ENCODE data around the gene USF1. TPM values are rescaled to one million over a fixed set of nuclear protein-coding genes. Genes with fewer than 3 reads are reported as not detected.

USF1 gene
- total RNA-seq, 1 experiment from 2014 or later = 68.1 TPM

DNA sequence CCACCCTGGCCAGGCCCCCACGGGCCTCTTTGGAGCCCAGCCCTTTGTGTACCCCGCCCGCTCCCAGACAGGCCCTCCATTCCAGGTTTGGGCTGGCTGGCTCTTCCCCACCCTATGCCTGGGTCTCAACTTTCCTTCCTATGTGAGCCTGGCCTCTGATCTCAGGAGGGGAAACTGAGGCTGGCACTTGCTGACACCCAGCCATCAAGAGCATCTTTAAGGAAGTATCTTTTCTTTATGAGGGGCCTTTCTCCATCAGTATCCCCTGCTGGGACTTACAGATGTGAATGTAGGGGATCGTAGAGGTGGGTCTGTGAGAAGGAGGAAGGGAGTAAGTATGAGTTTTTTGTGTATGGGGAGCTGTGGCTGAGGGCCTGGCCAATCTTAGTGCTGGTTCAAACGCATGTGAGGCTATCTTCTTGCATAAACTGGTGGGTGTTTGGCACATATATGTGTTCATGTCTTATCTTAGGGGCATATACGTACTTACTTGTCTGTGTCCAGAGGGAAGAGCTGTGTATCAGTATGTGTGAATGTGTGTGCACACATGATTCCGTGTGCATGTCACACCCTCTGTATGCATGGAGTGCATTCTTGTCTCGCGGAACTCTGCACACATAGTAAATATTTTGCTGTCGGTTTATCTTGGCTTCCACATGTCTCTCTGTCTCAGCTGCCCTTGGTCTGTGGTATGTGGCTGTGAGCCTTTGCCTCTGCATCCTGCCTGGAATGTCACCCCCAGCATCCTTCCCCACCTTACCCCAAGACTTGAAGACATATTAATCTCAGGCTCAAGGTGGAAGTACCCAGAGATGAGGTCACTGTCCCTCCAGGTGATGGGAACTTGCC, 38.2 kb upstream of the USF1 start:
- no peak overlapping the region for H3K4me3 ChIP-seq
- H3K27ac ChIP-seq = no peak overlapping the region
- no peak for DNase-seq (ENCODE audit: low read depth in 1 of 2, low spot score in 2 of 2)
- peaks cover 36% of the 10 kb centered on the region for H3K4me1 ChIP-seq (replicated peaks)
- H3K36me3 ChIP-seq = no peaks in the 10 kb centered on the region
- H3K9me3 ChIP-seq (replicated peaks) = no peaks in the 10 kb centered on the region
- no peaks in the 10 kb centered on the region for H3K27me3 ChIP-seq (replicated peaks)

DNA sequence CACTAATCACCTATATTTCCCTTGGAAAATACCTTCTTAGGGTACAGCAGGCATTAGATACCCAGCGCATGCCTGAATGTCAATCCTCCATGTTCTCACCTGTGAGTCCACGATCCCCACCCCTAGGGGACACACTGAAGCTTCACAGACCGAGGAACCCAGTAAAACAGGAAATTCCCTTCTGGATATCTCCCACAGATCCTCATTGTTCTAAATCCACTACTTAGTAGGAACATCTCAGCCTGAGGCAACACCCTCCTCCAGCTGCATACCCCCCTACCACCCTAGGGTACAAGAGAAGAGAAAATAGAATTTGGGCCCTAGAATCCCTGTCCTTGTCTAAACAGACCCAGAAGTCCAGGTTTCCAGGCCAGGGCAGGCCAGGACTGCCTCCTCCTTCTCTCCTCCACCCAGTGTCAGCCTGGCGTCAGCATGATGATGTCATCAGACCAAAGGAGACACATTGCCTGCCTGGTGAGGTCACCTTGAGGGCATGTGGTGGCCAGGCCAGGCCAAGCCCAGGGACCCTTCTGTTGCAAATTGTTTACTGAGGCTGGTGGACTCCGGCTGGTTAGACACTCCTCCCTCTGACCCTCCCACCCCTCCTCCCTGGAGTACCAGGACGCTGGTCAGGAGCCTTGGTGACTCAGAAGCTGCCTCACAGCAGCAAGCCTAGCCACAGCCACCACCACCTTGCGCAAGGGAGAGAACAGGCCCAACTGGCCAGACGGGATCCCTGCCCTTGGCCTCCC, 37.4 kb upstream of the USF1 start:
- peaks cover 36% of the 10 kb centered on the region for H3K4me1 ChIP-seq (replicated peaks)
- no peak overlapping the region for H3K4me3 ChIP-seq
- H3K27ac ChIP-seq = 0 out of 2 replicates have a peak overlapping the region, but pooled peaks have one; percentile 5
- H3K9me3 ChIP-seq (replicated peaks) = no peaks in the 10 kb centered on the region
- no peaks in the 10 kb centered on the region for H3K27me3 ChIP-seq (replicated peaks)
- H3K36me3 ChIP-seq = no peaks in the 10 kb centered on the region
- peak; percentile 76 to 91 for DNase-seq (ENCODE audit: low read depth in 1 of 2, low spot score in 2 of 2)

DNA sequence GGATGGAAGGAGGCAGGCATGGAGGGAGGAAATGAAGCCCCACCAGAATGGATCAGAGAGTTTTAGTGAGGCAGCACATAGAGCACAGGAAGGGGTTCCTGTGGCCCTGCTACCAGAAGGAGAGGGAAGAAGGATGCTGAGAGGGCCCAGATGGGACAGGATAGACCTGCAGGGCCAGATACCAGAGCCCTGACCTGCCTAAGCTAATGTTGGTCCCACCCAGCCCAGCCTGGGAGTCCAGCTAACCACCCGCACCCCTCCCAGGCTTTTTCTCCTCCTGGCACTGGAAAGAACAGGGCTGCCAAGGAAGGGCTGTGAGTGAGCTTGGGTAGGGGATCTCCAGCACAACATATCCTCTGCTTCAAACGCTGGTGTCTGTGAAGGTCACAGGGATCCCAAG, 36.7 kb upstream of the USF1 start:
- H3K36me3 ChIP-seq = no peaks in the 10 kb centered on the region
- H3K4me3 ChIP-seq = no peak overlapping the region
- H3K9me3 ChIP-seq (replicated peaks) = no peaks in the 10 kb centered on the region
- no peak for DNase-seq (ENCODE audit: low read depth in 1 of 2, low spot score in 2 of 2)
- peaks cover 36% of the 10 kb centered on the region for H3K4me1 ChIP-seq (replicated peaks)
- H3K27ac ChIP-seq = no peak overlapping the region
- H3K27me3 ChIP-seq (replicated peaks) = no peaks in the 10 kb centered on the region

DNA sequence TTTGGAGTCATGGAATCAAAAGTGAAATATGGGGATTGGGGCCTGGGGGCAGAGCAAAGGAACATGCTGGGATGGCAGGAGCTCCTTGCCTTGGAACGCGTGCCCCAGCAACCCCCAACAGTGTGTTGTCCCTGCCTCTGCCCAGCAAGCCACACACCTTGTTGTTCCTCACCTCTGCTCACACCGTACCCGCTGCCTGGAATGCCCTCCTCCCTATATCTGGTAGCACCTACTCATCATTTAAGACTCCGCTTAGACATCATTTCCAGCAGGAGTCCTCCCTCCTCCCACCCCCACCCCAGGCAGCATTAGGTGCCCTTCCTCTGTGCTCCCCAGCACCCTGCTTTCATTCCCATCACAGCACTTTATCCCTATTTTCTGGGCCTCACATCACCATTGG, 35.7 kb upstream of the USF1 start:
- DNase-seq (ENCODE audit: low read depth in 1 of 2, low spot score in 2 of 2) = no peak
- Histone ChIP-seq H3K27ac (no peak overlapping the region), H3K36me3 (no peaks in the 10 kb centered on the region), H3K4me1 (replicated peaks) (peaks cover 36% of the 10 kb centered on the region), H3K4me3 (no peak overlapping the region), H3K9me3 (replicated peaks) (no peaks in the 10 kb centered on the region), H3K27me3 (replicated peaks) (no peaks in the 10 kb centered on the region)

DNA sequence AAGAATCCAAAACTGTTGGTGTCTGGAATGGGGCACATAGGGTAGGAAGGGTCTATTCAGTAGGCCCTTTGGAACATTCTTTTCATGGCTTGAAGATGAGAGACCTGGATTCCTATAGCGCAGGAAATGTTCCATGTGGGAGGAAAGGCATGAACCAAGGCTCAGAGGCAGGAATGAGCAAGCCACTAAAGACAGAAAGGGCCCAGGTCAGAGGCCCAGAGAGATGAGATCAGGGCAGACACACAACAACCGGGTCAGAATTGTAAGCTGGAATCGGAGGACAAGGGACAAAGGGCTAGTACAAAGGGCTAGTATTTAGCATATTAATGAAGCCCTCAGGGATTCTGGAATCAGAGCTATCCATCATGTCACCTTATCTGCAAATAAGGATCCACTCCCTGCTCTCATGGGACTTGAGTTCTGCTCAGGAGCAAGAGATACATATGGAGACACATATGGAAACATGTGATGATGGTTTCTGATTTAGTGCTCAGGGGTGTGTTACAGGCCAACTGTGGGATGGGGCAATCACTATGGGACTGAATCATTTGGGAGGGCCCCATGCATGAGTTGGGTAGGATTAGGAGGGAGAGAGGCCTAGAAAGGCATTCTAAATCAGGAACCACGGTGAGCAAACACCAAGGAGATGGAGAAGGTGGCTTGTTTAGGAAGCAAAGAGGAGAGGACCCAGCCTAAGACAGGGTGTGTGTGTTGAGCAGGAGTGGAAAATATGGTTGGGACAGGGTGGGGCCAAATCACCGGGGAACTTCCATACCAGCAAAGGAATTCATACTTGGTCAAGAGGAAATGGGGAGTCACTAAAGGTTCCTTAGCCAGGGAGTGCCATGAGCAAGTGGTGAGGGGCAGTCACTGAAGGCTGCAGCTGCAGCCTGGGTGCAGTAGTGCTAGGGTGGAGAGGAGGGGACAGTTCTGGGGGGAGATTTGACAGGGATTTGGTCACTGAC, 34.9 kb upstream of the USF1 start:
- H3K4me1 ChIP-seq (replicated peaks) = peaks cover 30% of the 10 kb centered on the region

DNA sequence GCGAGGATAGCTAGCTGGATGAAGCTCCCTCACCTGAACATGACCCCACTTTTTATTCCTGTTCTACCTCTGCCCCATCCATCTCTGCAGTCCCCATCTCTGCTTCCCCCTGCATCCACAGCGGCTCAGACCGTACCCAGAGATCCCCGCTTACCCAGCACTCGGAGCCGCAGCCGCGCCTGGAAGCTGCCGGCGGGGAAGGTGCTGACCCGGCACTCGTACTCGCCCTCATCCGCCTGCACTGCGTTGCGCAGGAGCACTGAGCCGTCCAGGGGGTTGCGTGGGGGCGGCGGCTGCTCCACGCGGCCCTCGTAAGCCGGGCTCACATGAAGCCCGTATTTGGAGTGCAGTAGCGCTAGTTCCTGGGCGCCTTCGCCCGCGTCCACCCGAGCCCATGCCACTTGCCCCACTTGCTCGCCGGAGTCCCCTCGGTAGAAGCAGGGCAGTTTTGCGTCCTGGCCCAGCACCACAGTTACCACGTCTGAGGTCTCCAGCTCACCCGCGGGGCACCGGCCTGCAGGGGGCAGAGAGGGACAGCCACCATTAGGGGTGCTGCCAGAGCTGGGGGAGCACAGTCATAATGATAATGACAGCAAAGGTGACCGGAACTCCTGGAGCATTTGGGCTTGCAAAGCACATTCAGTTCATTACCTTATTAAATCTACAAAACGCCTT, 33.8 kb upstream of the USF1 start:
- DNase-seq (ENCODE audit: low read depth in 1 of 2, low spot score in 2 of 2) = no peak
- Histone ChIP-seq H3K27me3 (replicated peaks) (no peaks in the 10 kb centered on the region), H3K36me3 (no peaks in the 10 kb centered on the region), H3K9me3 (replicated peaks) (no peaks in the 10 kb centered on the region), H3K27ac (no peak overlapping the region), H3K4me3 (no peak overlapping the region), H3K4me1 (replicated peaks) (peaks cover 19% of the 10 kb centered on the region)

More for the DNA sequence above, 34.9 kb upstream of the USF1 start:
- Histone ChIP-seq H3K27me3 (replicated peaks) (no peaks in the 10 kb centered on the region), H3K36me3 (no peaks in the 10 kb centered on the region), H3K4me3 (no peak overlapping the region), H3K27ac (no peak overlapping the region), H3K9me3 (replicated peaks) (no peaks in the 10 kb centered on the region)
- DNase-seq (ENCODE audit: low read depth in 1 of 2, low spot score in 2 of 2) = no peak

DNA sequence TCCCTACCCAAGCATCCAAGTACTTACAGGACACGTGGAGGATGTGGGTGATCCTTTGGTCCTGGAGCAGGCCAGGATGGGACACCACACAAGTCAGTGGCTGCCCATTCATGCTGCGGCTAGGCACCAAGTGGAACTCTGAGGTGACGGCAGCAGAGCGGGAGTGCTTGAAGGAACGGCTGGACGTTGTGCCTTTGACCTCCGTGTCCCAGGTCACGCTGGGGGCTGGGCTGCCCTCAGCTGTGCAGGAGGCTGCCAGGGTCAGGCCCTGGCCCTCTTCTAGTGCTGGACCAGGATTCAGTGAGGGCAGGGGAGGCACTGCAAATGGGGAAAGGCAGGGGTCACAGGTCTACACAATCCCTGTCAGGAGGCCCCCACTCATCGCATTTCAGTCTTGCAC, 31.6 kb upstream of the USF1 start:
- no peak overlapping the region for H3K27ac ChIP-seq
- H3K4me1 ChIP-seq (replicated peaks) = no peaks in the 10 kb centered on the region
- H3K36me3 ChIP-seq = no peaks in the 10 kb centered on the region
- H3K27me3 ChIP-seq (replicated peaks) = no peaks in the 10 kb centered on the region
- H3K4me3 ChIP-seq = no peak overlapping the region
- DNase-seq (ENCODE audit: low read depth in 1 of 2, low spot score in 2 of 2) = no peak
- H3K9me3 ChIP-seq (replicated peaks) = no peaks in the 10 kb centered on the region

DNA sequence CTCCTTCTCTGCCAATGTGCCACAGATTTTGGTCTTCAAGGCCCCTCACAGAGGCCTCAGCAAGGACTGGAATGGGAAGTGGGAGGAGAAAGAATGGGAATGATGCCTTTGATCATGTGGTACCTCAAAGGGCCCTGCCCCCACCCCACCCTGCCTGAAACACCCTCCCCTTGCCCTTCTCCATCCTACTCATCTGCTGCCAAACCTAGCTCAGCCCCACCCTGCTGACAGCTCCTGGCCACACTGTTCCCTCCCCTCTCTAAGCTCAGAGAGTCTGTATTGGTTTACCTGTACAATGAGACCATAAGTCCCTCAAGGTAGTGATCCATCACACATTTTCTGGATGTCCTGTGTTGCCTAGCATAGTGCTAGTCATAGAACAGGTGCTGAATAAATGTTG, 30.6 kb upstream of the USF1 start:
- H3K4me1 ChIP-seq (replicated peaks) = no peaks in the 10 kb centered on the region
- H3K27me3 ChIP-seq (replicated peaks) = no peaks in the 10 kb centered on the region
- H3K4me3 ChIP-seq = no peak overlapping the region
- no peaks in the 10 kb centered on the region for H3K36me3 ChIP-seq
- no peaks in the 10 kb centered on the region for H3K9me3 ChIP-seq (replicated peaks)
- DNase-seq (ENCODE audit: low read depth in 1 of 2, low spot score in 2 of 2) = no peak
- H3K27ac ChIP-seq = no peak overlapping the region

DNA sequence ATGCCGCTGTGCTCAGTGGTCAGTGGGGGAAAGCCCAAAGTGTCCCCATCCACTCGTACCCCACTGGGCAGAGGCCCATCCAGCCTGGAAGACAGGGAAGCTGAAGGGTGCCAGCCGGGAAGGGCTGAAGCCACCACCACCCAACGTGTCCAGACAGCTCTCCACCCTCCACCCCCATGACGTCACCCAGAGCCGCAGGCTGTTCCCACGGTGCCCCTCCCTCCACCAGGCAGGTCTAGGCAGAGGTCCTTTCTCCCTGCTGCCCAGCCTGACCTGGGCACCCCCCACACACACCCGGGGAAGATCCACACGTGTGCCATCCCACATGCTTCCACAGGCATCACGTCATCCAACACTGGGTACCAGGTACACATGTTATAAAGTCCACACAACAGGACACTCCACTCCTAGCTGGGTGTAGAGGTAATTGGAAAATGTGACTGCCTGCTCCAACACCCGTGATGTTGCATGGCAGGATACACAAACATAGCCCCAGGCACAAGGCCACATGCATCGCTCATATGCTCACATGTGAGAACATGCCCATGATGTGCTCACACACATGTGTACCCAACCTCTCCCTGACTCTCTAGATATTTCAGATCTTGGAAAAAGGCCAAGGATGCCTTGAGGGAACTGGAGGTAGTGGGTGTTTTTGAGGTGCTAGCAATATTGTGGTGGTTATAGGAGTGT, 29.0 kb upstream of the USF1 start:
- no peaks in the 10 kb centered on the region for H3K27me3 ChIP-seq (replicated peaks)
- no peak overlapping the region for H3K27ac ChIP-seq
- no peaks in the 10 kb centered on the region for H3K36me3 ChIP-seq
- no peak for DNase-seq (ENCODE audit: low read depth in 1 of 2, low spot score in 2 of 2)
- H3K9me3 ChIP-seq (replicated peaks) = no peaks in the 10 kb centered on the region
- no peaks in the 10 kb centered on the region; the same call in 1 of the 2 replicates for H3K4me1 ChIP-seq (replicated peaks)
- no peak overlapping the region for H3K4me3 ChIP-seq

DNA sequence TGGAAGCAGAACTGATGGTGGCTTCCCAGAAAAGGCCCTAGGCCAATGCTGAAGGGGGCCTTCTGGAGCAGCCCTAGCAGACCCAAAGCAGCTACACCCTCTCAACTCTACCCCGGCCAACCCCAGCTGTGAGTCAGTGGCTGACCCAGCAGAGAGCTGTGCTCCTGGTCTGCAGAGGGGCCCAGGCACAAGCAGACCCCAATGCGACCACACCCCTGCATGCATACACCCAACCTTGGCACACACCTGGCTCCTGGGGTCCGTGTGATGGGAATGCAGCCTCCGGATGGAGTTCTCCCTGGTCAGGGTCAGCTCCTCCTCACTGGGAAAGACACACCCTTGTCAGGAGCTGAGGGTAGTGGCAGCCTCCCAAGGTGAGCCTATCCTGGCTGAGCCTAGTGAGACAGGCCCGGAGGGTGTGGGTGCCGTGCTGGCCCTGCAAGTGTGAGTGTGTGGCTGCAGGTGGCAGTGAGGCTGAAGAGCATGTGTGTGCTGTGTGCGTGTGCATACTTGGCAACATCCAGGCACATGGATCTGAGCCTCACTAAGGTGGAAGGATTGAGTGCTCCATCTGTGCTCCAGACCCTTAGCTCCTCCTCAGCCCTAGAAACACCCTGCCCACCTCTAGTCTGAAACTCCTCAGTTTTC, 27.8 kb upstream of the USF1 start:
- Histone ChIP-seq H3K9me3 (replicated peaks) (no peaks in the 10 kb centered on the region), H3K4me3 (no peak overlapping the region), H3K27me3 (replicated peaks) (no peaks in the 10 kb centered on the region)

DNA sequence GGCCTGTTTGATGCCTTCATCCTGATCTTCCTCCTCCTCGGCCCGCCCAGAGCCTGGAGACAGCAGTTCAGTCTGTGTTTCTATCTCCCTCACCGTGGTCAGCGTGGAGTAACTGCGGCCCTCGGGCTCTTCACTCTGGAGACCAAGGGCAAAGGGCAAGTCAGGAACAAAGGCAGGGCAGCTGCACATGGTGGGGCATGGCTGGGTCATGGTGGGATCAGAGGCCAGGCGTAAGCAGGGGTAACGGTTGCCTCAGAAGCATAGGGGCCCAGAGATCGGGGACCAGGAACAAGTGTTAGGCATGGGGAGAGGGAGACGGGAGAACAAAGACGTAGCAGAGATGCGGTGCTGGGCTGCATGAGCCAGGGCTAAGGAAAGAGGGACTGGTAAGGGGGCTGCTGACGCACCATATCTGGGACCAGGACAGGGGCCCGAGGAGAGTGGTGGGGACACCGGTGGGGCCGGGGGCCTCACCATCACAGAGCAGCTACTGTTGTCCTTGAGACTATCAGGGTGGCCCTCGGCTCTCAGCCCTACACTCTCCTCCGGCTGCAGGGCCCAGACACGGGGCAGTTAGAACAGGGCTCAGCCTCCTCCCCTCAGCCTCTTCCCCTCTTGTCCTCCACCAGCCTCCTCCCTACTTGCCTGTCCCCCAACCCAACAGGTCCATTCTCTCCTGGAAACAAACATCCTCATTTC, 27.1 kb upstream of the USF1 start:
- H3K36me3 ChIP-seq = no peaks in the 10 kb centered on the region
- no peak for DNase-seq (ENCODE audit: low read depth in 1 of 2, low spot score in 2 of 2)
- no peaks in the 10 kb centered on the region; the same call in 1 of the 2 replicates for H3K4me1 ChIP-seq (replicated peaks)
- no peaks in the 10 kb centered on the region for H3K9me3 ChIP-seq (replicated peaks)
- no peak overlapping the region for H3K4me3 ChIP-seq
- no peak overlapping the region for H3K27ac ChIP-seq
- H3K27me3 ChIP-seq (replicated peaks) = no peaks in the 10 kb centered on the region

More for the DNA sequence above, 27.8 kb upstream of the USF1 start:
- Histone ChIP-seq H3K4me1 (replicated peaks) (no peaks in the 10 kb centered on the region; the same call in 1 of the 2 replicates), H3K36me3 (no peaks in the 10 kb centered on the region), H3K27ac (no peak overlapping the region)
- DNase-seq (ENCODE audit: low read depth in 1 of 2, low spot score in 2 of 2) = no peak

DNA sequence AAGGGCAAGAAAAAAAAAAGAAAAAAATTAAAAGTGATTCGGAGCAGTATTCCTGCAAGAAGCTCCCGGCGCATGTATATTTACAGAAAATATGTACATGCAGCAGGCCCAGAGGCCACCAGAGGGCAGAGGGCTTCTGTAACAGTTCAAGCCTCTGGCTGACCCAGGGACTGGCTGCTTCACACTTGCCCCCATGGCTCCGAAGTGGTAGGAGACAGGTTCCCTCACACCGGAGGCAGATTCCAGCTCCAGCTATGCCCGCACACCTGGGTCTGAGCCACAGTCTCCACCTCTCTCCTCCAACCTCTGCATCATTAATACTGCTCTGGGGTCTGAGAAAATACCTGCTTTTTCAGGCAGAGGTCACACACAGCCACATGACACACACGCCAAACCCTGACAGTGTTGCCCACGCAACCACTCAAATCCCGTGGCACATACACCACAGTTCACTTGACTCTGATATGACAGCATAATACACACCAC, 26.2 kb upstream of the USF1 start:
- Histone ChIP-seq H3K27me3 (replicated peaks) (no peaks in the 10 kb centered on the region), H3K9me3 (replicated peaks) (no peaks in the 10 kb centered on the region), H3K27ac (no peak overlapping the region), H3K4me1 (replicated peaks) (no peaks in the 10 kb centered on the region; the same call in 1 of the 2 replicates), H3K4me3 (no peak overlapping the region), H3K36me3 (no peaks in the 10 kb centered on the region)
- peak in 1 of 2 experiments; percentile 17 for DNase-seq (ENCODE audit: low read depth in 1 of 2, low spot score in 2 of 2)

Measured in SJSA1 (cell line).